Measurements from ENCODE around the gene RETN.

The RETN gene

GRCh38 chr19:7661744-7662538, 6.9 kb upstream of the RETN start:
- DNase-seq, result no peak

GRCh38 chr19:7662657-7663056, 6.2 kb upstream of the RETN start:
- DNase-seq, result no peak

- DNase-seq, result no peak
Measured at GRCh38 chr19:7663706-7664105, 5.1 kb upstream of the RETN start.

- no peak for DNase-seq
Measured at GRCh38 chr19:7665076-7665475, 3.8 kb upstream of the RETN start.

- DNase-seq, result no peak
Measured at GRCh38 chr19:7669641-7670040, 792 bp downstream of the RETN start.

GRCh38 chr19:7670150-7670783, 1.4 kb downstream of the RETN start:
- DNase-seq, result no peak

GRCh38 chr19:7670790-7671189, 1.9 kb downstream of the RETN start:
- no peak for DNase-seq

GRCh38 chr19:7672522-7672921, 3.7 kb downstream of the RETN start:
- DNase-seq, result no peak

GRCh38 chr19:7674010-7675005, 5.5 kb downstream of the RETN start:
- DNase-seq, result peak; percentile 86

GRCh38 chr19:7676376-7676775, 7.5 kb downstream of the RETN start:
- DNase-seq, result peak; percentile 73

- no peak for DNase-seq
Measured at GRCh38 chr19:7676854-7677253, 8.0 kb downstream of the RETN start, which contains the start of gene MCEMP1. Gene MCEMP1 (plus strand): TSS chr19:7677090. CDS start chr19:7677121, 31 bp downstream.

- no peak for DNase-seq
Measured at GRCh38 chr19:7677669-7678311, 8.9 kb downstream of the RETN start.

- DNase-seq, result no peak
Measured at GRCh38 chr19:7678971-7679751, 10.3 kb downstream of the RETN start.

- no peak for DNase-seq
Measured at GRCh38 chr19:7679771-7680605, 11.1 kb downstream of the RETN start.

GRCh38 chr19:7680606-7681339, 11.9 kb downstream of the RETN start, which contains the start of gene TRAPPC5:
Gene TRAPPC5 (plus strand): TSS chr19:7680833. CDS start chr19:7682254, 1,421 bp downstream.
- no peak for DNase-seq

- peak; percentile 66 for DNase-seq
Measured at GRCh38 chr19:7681340-7682174, 12.7 kb downstream of the RETN start.

GRCh38 chr19:7682175-7682855, 13.5 kb downstream of the RETN start:
- no peak for DNase-seq
